Pancreas (tissue), 10 donors: Measurements from ENCODE around the gene CELF1. TPM values are rescaled to one million over a fixed set of nuclear protein-coding genes. Genes with fewer than 3 reads are reported as not detected.

Source experiments
- ATAC-seq, 4 donors: fragments of 200-7000 bp; cut with Tn5 transposase; one replicate each; pipeline versions ENCODE4 v1.8.0 to v1.9.1; 2020; ENCODE audit warnings: mild to moderate bottlenecking in 4 of 4, moderate library complexity in 4 of 4
- DNase-seq, 6 donors: peaks; one replicate each; pipeline ENCODE4 v3.0.0-alpha.2; 2020
- FAIRE-seq: peaks from 2 replicates; lab custom pipeline; 2012; peaks lifted over from hg19 to GRCh38; lab: Jason Lieb, UNC
- H3K27ac ChIP-seq, 4 donors: fragments of 200-600 bp; sonication (generic); 1 replicate in 3 of 4; 2 replicates in 1 of 4; pipeline versions ENCODE4 v1.5.0 to v1.8.0; 2020
- H3K27me3 ChIP-seq, 4 donors: fragments of 200-600 bp; one replicate each; pipeline ENCODE4 v1.8.0; 2021
- H3K36me3 ChIP-seq, 3 donors: fragments of 200-600 bp; sonication (generic) in 1 of 3; one replicate each; pipeline versions ENCODE4 v1.5.0 to v1.8.0; 2020 to 2021
- H3K4me1 ChIP-seq, 3 donors: fragments of 200-600 bp; one replicate each; pipeline ENCODE4 v1.8.0; 2021
- H3K4me3 ChIP-seq, 4 donors: fragments of 200-600 bp; sonication (generic) in 2 of 4; one replicate each; pipeline versions ENCODE4 v1.5.0 to v1.8.0; 2020 to 2021
- H3K9me3 ChIP-seq, 4 donors: fragments of 200-600 bp; one replicate each; pipeline ENCODE4 v1.8.0; 2021
- CTCF ChIP-seq, 4 donors: fragments of 200-600 bp; sonication (generic) in 3 of 4; IDR thresholded peaks; one replicate each; pipeline versions ENCODE4 v1.5.0 to v1.8.0; 2021; ENCODE audit warnings: antibody characterized with exemption in 4 of 4
- WGBS, 2 donors: extraction: QIAGEN DNeasy Blood & Tissue Kit; methylation state at CpG; one replicate each; pipeline ENCODE4 v1.1.7; 2013; 5-methylcytosine and 5-hydroxymethylcytosine counted together
- intact Hi-C, 3 donors: fragments of 100-400 bp; cut with DNase I; formaldehyde crosslinking; loops; one replicate each; pipeline versions ENCODE4 v1.11.1 to v1.14.2; 2022
- polyA plus RNA-seq, 2 donors: library from polyadenylated mRNA; stranded (reverse); fragments of 200-250 nt; gene quantifications; one replicate each; pipeline ENCODE4 v1.2.3, GENCODE V29; 2013
- total RNA-seq, 6 donors: library from RNA; stranded (reverse); fragmentation: NEBNext Ultra II Directional in 4 of 6; extraction: Animal tissue kit (Norgen Biotek cat#: 25700) in 4 of 6; gene quantifications; one replicate each; pipeline versions ENCODE4 v1.2.1 to v1.2.4, GENCODE V29; 2021 to 2023
- donor health status: healthy with polysubstance abuse.
- donor health status: DM: no; HTN: no; CAD: no; lungs with moderate emphysema.
- donor health status: DM: no; HTN: no; CAD: no.
- donor health status: control.
- donor health status: control.
- donor health status: Bipolar disorder and iron deficiency.
- donor health status: DM: yes; HTN: yes; CAD: no.
- donor health status: DM: no; HTN: no; CAD: no.
- donor health status: DM: no; HTN: no; CAD: no.
- donor health status: DM: yes; HTN: yes; CAD: no.

Gene CELF1
- total and polyA plus RNA-seq, 8 donors = 20.0 to 56.3 (median 35.9) TPM

GRCh38 chr11:47448566-47449427, 104.1 kb downstream of the CELF1 start, which contains the start of gene RAPSN:
TSS of gene RAPSN (minus strand) at chr11:47449136. CDS start at chr11:47448964, 172 bp downstream.
- H3K27ac ChIP-seq = no peak within 1 kb of the TSS
- no peaks in the 10 kb centered on the region for H3K27me3 ChIP-seq
- 61 to 63% methylated on average over 30 to 32 of the region's 32 CpGs for WGBS, 2 donors
- no peak within 1 kb of the TSS for H3K4me3 ChIP-seq
- DNase-seq (peak in 3 of 6 donors; percentile 22 to 76 (median 41)), FAIRE-seq (no peak), ATAC-seq (peak in 3 of 4 donors; percentile 59 to 82 (median 75))
- intact Hi-C loops = loop anchor here in 2 of 3 donors (5.0 to 10.0 kb wide), 2 partner anchors 71 to 74 kb away; partner anchors contain the start of gene SPI1 (in 2 of the 2)
- no peak for TF ChIP-seq CTCF (IDR thresholded peaks at IDR 0.05)
- H3K9me3 ChIP-seq = no peaks in the 10 kb centered on the region
- H3K4me1 ChIP-seq = no peaks in the 10 kb centered on the region
- no peaks in the 10 kb centered on the region for H3K36me3 ChIP-seq

GRCh38 chr11:47447906-47448305, 105.0 kb downstream of the CELF1 start:
- Histone ChIP-seq H3K27me3 (no peaks in the 10 kb centered on the region), H3K4me3 (no peak overlapping the region), H3K36me3 (no peaks in the 10 kb centered on the region), H3K27ac (no peak overlapping the region), H3K4me1 (no peaks in the 10 kb centered on the region), H3K9me3 (no peaks in the 10 kb centered on the region)
- peak in 1 of 6 donors; percentile 51 for DNase-seq
- no peak for FAIRE-seq
- 87 to 91% methylated on average over 12 of the region's 12 CpGs for WGBS, 2 donors
- TF ChIP-seq CTCF (IDR thresholded peaks at IDR 0.05) = no peak
- intact Hi-C loops = loop anchor here in 2 of 3 donors (5.0 to 10.0 kb wide), 2 partner anchors 71 to 73 kb away; partner anchors contain the start of gene SPI1 (in 2 of the 2)
- ATAC-seq = no peak

GRCh38 chr11:47446833-47447232, 106.1 kb downstream of the CELF1 start:
- 88 to 92% methylated on average over 9 of the region's 9 CpGs for WGBS, 2 donors
- ATAC-seq (no peak), FAIRE-seq (no peak), DNase-seq (no peak)
- H3K9me3 ChIP-seq = no peaks in the 10 kb centered on the region
- H3K4me1 ChIP-seq = no peaks in the 10 kb centered on the region
- H3K27me3 ChIP-seq = no peaks in the 10 kb centered on the region
- intact Hi-C loops = loop anchor here in 2 of 3 donors (5.0 to 10.0 kb wide), 2 partner anchors 70 to 72 kb away; partner anchors contain the start of gene SPI1 (in 2 of the 2)
- H3K27ac ChIP-seq = no peak overlapping the region
- H3K4me3 ChIP-seq = no peak overlapping the region
- TF ChIP-seq CTCF (IDR thresholded peaks at IDR 0.05) = no peak
- no peaks in the 10 kb centered on the region for H3K36me3 ChIP-seq

- Histone ChIP-seq H3K27ac (no peak overlapping the region), H3K4me1 (no peaks in the 10 kb centered on the region), H3K27me3 (no peaks in the 10 kb centered on the region), H3K9me3 (no peaks in the 10 kb centered on the region), H3K4me3 (no peak overlapping the region), H3K36me3 (no peaks in the 10 kb centered on the region)
- DNase-seq = no peak
- ATAC-seq = no peak
- intact Hi-C loops = loop anchor here in 2 of 3 donors (5.0 to 10.0 kb wide), 2 partner anchors 69 to 71 kb away; partner anchors contain the start of gene SPI1 (in 2 of the 2)
- WGBS, 2 donors = 87 to 90% methylated on average over 4 of the region's 4 CpGs
- FAIRE-seq = no peak
- no peak for TF ChIP-seq CTCF (IDR thresholded peaks at IDR 0.05)
Measured at GRCh38 chr11:47445840-47446239, 107.1 kb downstream of the CELF1 start.
